K562 (cell line): ENCODE measurements around the gene LGR6. TPM values are rescaled to one million over a fixed set of nuclear protein-coding genes. Genes with fewer than 3 reads are reported as not detected.

Experiments
- ATF2 ChIP-seq: sonication (generic); formaldehyde crosslinking; IDR thresholded peaks from 2 replicates; pipeline ENCODE4 v1.8.1; 2022; ENCODE audit warnings: missing genetic modification reagents
- CHD1 ChIP-seq: fragments of 200-600 bp; sonication (generic); IDR thresholded peaks from one replicate; pipeline ENCODE4 v1.6.1; 2012; ENCODE audit warnings: mild to moderate bottlenecking, moderate library complexity, low read length, inconsistent platforms
- COPS2 ChIP-seq: fragments of 450-650 bp; conservative IDR thresholded peaks from 2 replicates; pipeline ENCODE4 v1.6.1; 2016; ENCODE audit warnings: mild to moderate bottlenecking, moderate library complexity
- FOXP1 ChIP-seq: sonication (generic); formaldehyde crosslinking; IDR thresholded peaks from 2 replicates; pipeline ENCODE4 v1.8.0; 2022; ENCODE audit warnings: mild to moderate bottlenecking, missing genetic modification reagents
- GATAD2A ChIP-seq: fragments of 450-650 bp; IDR thresholded peaks from 2 replicates; pipeline ENCODE4 v1.6.1; 2017
- MECOM ChIP-seq: fragments of 250-450 bp; sonication (Bioruptor Pico); IDR thresholded peaks from 2 replicates; pipeline ENCODE4 v1.8.0; 2022; ENCODE audit warnings: inconsistent platforms
- MTA1 ChIP-seq: fragments of 450-650 bp; IDR thresholded peaks from 2 replicates; pipeline ENCODE4 v1.6.1; 2017; ENCODE audit warnings: borderline replicate concordance
- NR0B1 ChIP-seq: fragments of 450-650 bp; IDR thresholded peaks from one replicate; pipeline ENCODE4 v1.6.1; 2018; ENCODE audit warnings: mild to moderate bottlenecking, moderate library complexity; ENCODE audit not compliant: partially characterized antibody
- RAD21 ChIP-seq, 2 experiments: fragments of 250-450 bp in 1 of 2; fragments of 450-650 bp in 1 of 2; sonication (Bioruptor Pico) in 1 of 2; formaldehyde crosslinking in 1 of 2; IDR thresholded peaks in 1 of 2; conservative IDR thresholded peaks in 1 of 2; 2 replicates each; pipeline versions ENCODE4 v1.4.0 to v1.8.0; 2020 to 2022; ENCODE audit warnings: mild to moderate bottlenecking in 2 of 2, moderate library complexity in 1 of 2
- SIX5 ChIP-seq, 2 experiments: IDR thresholded peaks; 2 replicates each; pipeline ENCODE4 v1.6.1; 2011; ENCODE audit warnings: low read length in 2 of 2, borderline replicate concordance in 1 of 2, low read depth in 1 of 2, mild to moderate bottlenecking in 1 of 2, moderate library complexity in 1 of 2; ENCODE audit not compliant: insufficient read depth in 1 of 2
- SMC3 ChIP-seq: conservative IDR thresholded peaks from 2 replicates; pipeline ENCODE4 v1.6.1; 2011; ENCODE audit warnings: low read depth, low read length, improper control_type of control experiment; ENCODE audit not compliant: insufficient read depth
- SRSF3 ChIP-seq: fragments of 200-400 bp; formaldehyde crosslinking; IDR thresholded peaks from 2 replicates; pipeline ENCODE4 v1.6.1; 2016; ENCODE audit warnings: mild to moderate bottlenecking, low read length, moderate library complexity; ENCODE audit not compliant: insufficient read depth
- TAF9B ChIP-seq: fragments of 450-650 bp; IDR thresholded peaks from 2 replicates; pipeline ENCODE4 v1.6.1; 2018; ENCODE audit warnings: mild to moderate bottlenecking; ENCODE audit not compliant: partially characterized antibody
- USF1 ChIP-seq: sonication (generic); formaldehyde crosslinking; IDR thresholded peaks from 2 replicates; pipeline ENCODE4 v1.9.0; 2022; ENCODE audit warnings: mild to moderate bottlenecking, missing genetic modification reagents
- XRCC3 ChIP-seq: fragments of 450-650 bp; IDR thresholded peaks from 2 replicates; pipeline ENCODE4 v1.6.1; 2017; ENCODE audit warnings: mild to moderate bottlenecking, moderate library complexity
- ZBTB9 ChIP-seq: fragments of 450-650 bp; formaldehyde crosslinking; IDR thresholded peaks from 2 replicates; pipeline ENCODE4 v1.4.0; 2020; ENCODE audit warnings: mild to moderate bottlenecking, moderate library complexity
- ZC3H11A ChIP-seq: IDR thresholded peaks from 2 replicates; pipeline ENCODE4 v1.6.1; 2012; ENCODE audit warnings: low read depth, low read length, improper control_type of control experiment
- ZNF347 ChIP-seq: fragments of 450-650 bp; formaldehyde crosslinking; IDR thresholded peaks from 2 replicates; pipeline ENCODE4 v1.4.0; 2020; ENCODE audit warnings: low read depth, mild to moderate bottlenecking, moderate library complexity
- ZNF589 ChIP-seq: fragments of 200-800 bp; sonication (Bioruptor generic); IDR thresholded peaks from 2 replicates; pipeline ENCODE4 v1.6.1; 2016; ENCODE audit warnings: low read depth, missing genetic modification characterization, missing compliant biosample characterization
- polyA plus RNA-seq, 8 experiments: library from polyadenylated mRNA; depleted of rRNA in 4 of 8; stranded (reverse) in 5 of 8; unstranded in 3 of 8; fragments of >200 nt; fragmentation: Nextera tagmentation in 2 of 8; fragmentation: Illumina TruSeq in 1 of 8; extraction: Ambion mirVana in 2 of 8; extraction: Trizol in 1 of 8; gene quantifications; 2 replicates each; pipeline versions ENCODE4 v1.2.1 to v1.2.3, GENCODE V29; 2011 to 2014; ENCODE audit warnings: inconsistent platforms in 1 of 8, missing spikeins in 1 of 8
- total RNA-seq, 7 experiments: library from RNA; depleted of rRNA in 6 of 7; stranded (reverse); fragments of >200 nt in 6 of 7; fragmentation: Illumina TruSeq in 2 of 7; extraction: Trizol in 2 of 7; gene quantifications; 2 replicates each; pipeline versions ENCODE4 v1.2.1 to v1.2.3, GENCODE V29; 2011 to 2021; ENCODE audit warnings: low replicate concordance in 1 of 7
- TF ChIP-seq, protein P1 (sequence below): fragments of 250-450 bp; sonication (Bioruptor Pico); IDR thresholded peaks from 2 replicates; pipeline ENCODE4 v1.6.1; 2021; ENCODE audit warnings: mild to moderate bottlenecking
- TF ChIP-seq, protein P2 (sequence below): fragments of 450-650 bp; IDR thresholded peaks from 2 replicates; pipeline ENCODE4 v1.6.1; 2016; ENCODE audit warnings: low read depth, mild to moderate bottlenecking, moderate library complexity

The LGR6 gene
- total and polyA plus RNA-seq, 9 of the 15 experiments (the other 6 are each of a cell fraction or from before 2014, with no cell fraction given): 0.01 to 0.54 (median 0.17) TPM; not detected in 1

- TF ChIP-seq ATF2 (CRISPR knock-in tag) (no peak), NR0B1 (no peak), ZC3H11A (no peak), MECOM (no peak), FOXP1 (CRISPR knock-in tag) (no peak; the same call in none of the 2 replicates), USF1 (CRISPR knock-in tag) (no peak), ZBTB9 (peak; percentile 37; the same call in 1 of the 2 replicates), CHD1 (no peak), RAD21 (CRISPR knock-in tag; conservative IDR thresholded peaks at IDR 0.05 in 1 of 2, IDR thresholded peaks at IDR 0.05 in 1 of 2) (peak in 1 of 2 experiments; percentile 24; a peak in 1 of 4 replicates), GATAD2A (0 out of 2 replicates have a peak, but pooled peaks have one; percentile 67), SIX5 (IDR thresholded peaks at IDR 0.05; ENCODE audit: borderline replicate concordance in 1 of 2, insufficient read depth in 1 of 2, low read depth in 1 of 2, low read length in 2 of 2) (no peak), ZNF589 (CRISPR knock-in tag) (peak; percentile 9; the same call in 1 of the 2 replicates), ZNF347 (CRISPR knock-in tag) (peak; percentile 7; the same call in 1 of the 2 replicates), COPS2 (no peak), TAF9B (no peak), SRSF3 (no peak), SMC3 (no peak), XRCC3 (no peak), MTA1 (no peak)
- TF ChIP-seq, protein P1, sequence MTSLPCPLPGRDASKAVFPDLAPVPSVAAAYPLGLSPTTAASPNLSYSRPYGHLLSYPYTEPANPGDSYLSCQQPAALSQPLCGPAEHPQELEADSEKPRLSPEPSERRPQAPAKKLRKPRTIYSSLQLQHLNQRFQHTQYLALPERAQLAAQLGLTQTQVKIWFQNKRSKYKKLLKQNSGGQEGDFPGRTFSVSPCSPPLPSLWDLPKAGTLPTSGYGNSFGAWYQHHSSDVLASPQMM (CRISPR knock-in tag): no peak
- TF ChIP-seq, protein P2, sequence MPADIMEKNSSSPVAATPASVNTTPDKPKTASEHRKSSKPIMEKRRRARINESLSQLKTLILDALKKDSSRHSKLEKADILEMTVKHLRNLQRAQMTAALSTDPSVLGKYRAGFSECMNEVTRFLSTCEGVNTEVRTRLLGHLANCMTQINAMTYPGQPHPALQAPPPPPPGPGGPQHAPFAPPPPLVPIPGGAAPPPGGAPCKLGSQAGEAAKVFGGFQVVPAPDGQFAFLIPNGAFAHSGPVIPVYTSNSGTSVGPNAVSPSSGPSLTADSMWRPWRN: no peak
Observed at GRCh38 chr1:202158810-202159533, 34.6 kb upstream of the LGR6 start (continued).
